ENCODE measurements around the gene OPRM1.

DNA sequence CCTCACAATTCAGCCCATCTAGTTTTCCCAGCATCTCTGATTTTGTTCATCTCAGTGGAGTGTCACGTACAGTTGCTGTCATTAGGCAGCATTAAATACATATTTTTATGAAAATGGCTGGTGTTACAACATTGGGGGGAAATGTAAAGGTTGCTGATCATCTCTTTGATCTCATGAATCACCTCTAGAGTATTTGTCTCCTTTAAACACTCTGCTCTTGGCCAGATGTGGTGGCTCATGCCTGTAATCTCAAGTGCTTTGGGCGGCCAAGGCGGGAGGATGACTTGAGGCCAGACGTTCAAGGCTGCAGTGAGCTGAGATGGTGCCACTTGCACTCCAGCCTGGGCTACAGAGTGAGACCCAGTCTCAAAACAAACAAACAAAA lies 189.5 kb downstream of the OPRM1 start:
- TF ChIP-seq, protein P1, sequence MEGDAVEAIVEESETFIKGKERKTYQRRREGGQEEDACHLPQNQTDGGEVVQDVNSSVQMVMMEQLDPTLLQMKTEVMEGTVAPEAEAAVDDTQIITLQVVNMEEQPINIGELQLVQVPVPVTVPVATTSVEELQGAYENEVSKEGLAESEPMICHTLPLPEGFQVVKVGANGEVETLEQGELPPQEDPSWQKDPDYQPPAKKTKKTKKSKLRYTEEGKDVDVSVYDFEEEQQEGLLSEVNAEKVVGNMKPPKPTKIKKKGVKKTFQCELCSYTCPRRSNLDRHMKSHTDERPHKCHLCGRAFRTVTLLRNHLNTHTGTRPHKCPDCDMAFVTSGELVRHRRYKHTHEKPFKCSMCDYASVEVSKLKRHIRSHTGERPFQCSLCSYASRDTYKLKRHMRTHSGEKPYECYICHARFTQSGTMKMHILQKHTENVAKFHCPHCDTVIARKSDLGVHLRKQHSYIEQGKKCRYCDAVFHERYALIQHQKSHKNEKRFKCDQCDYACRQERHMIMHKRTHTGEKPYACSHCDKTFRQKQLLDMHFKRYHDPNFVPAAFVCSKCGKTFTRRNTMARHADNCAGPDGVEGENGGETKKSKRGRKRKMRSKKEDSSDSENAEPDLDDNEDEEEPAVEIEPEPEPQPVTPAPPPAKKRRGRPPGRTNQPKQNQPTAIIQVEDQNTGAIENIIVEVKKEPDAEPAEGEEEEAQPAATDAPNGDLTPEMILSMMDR (IDR thresholded peaks at IDR 0.05 in 2 of 3, conservative IDR thresholded peaks at IDR 0.05 in 1 of 3; ENCODE audit: borderline replicate concordance in 1 of 3, insufficient read depth in 1 of 3, low read depth in 2 of 3, low read length in 2 of 3), result no peak
- no peak for TF ChIP-seq POLR2A (IDR thresholded peaks at IDR 0.05; ENCODE audit: borderline replicate concordance, extremely low read depth, insufficient read depth, insufficient read length)
